GM21723 (cell line): ENCODE results near the gene E4F1.

ENCODE experiments used
- ATAC-seq: cut with Tn5 transposase; IDR thresholded peaks from one replicate; pipeline ENCODE4 v1.9.1; 2021; ENCODE audit warnings: mild to moderate bottlenecking, moderate library complexity; ENCODE audit not compliant: unreplicated experiment

E4F1 gene

GRCh38 chr16:2270588-2271470 is 47.4 kb downstream of the E4F1 start:
- ATAC-seq, result no peak

GRCh38 chr16:2271848-2272461 is 48.6 kb downstream of the E4F1 start:
- no peak for ATAC-seq

GRCh38 chr16:2273484-2273883 is 50.1 kb downstream of the E4F1 start:
- no peak for ATAC-seq

GRCh38 chr16:2273931-2274330 is 50.5 kb downstream of the E4F1 start:
- ATAC-seq, result no peak

GRCh38 chr16:2275476-2276367 is 52.3 kb downstream of the E4F1 start:
- ATAC-seq, result no peak

- ATAC-seq, result no peak
Measured at GRCh38 chr16:2276368-2277195, 53.2 kb downstream of the E4F1 start.

- ATAC-seq, result no peak
Measured at GRCh38 chr16:2277466-2278271, 54.3 kb downstream of the E4F1 start.

- no peak for ATAC-seq
Measured at GRCh38 chr16:2278272-2278608, 54.8 kb downstream of the E4F1 start.

- ATAC-seq, result no peak
Measured at GRCh38 chr16:2278956-2279800, 55.8 kb downstream of the E4F1 start.

- ATAC-seq, result no peak
Measured at GRCh38 chr16:2280461-2280860, 57.1 kb downstream of the E4F1 start.

GRCh38 chr16:2280981-2281542 is 57.7 kb downstream of the E4F1 start:
- ATAC-seq, result no peak

- ATAC-seq, result no peak
Measured at GRCh38 chr16:2282262-2282661, 58.9 kb downstream of the E4F1 start.

GRCh38 chr16:2282866-2283555 is 59.6 kb downstream of the E4F1 start:
- no peak for ATAC-seq

GRCh38 chr16:2284001-2284770 is 60.8 kb downstream of the E4F1 start:
- no peak for ATAC-seq

- ATAC-seq, result no peak
Measured at GRCh38 chr16:2284797-2285576, 61.6 kb downstream of the E4F1 start.
